PC-9 (cell line): ENCODE measurements around the gene PDE1C.

ENCODE experiments used
- EZH2 ChIP-seq: fragments of 200-600 bp; sonication (generic); IDR thresholded peaks from 2 replicates; pipeline ENCODE4 v1.8.0; 2017; ENCODE audit warnings: antibody characterized with exemption, low read depth
- TF ChIP-seq, protein P1 (sequence below): fragments of 200-600 bp; sonication (generic); conservative IDR thresholded peaks from 2 replicates; pipeline ENCODE4 v1.6.1; 2017; ENCODE audit warnings: mixed run types, antibody characterized with exemption, mild to moderate bottlenecking, moderate library complexity

DNA sequence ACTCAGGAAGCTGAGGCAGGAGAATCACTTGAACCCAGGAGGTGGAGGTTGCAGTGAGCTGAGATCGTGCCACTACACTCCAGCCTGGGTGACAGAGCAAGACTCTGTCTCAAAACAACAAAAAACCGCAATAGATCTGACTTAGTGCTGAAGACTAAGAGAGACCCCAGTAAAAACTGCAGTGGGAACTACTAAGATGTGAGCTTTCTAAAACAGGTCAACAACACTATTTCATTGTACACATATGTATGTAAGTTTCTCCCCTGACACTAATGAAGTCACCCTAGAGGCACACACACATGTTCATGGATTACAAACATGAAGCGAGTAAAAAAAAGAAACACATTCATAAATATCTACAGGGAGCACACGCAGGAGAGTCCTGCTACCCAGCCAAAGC, 68.3 kb downstream of the PDE1C start:
- TF ChIP-seq, protein P1, sequence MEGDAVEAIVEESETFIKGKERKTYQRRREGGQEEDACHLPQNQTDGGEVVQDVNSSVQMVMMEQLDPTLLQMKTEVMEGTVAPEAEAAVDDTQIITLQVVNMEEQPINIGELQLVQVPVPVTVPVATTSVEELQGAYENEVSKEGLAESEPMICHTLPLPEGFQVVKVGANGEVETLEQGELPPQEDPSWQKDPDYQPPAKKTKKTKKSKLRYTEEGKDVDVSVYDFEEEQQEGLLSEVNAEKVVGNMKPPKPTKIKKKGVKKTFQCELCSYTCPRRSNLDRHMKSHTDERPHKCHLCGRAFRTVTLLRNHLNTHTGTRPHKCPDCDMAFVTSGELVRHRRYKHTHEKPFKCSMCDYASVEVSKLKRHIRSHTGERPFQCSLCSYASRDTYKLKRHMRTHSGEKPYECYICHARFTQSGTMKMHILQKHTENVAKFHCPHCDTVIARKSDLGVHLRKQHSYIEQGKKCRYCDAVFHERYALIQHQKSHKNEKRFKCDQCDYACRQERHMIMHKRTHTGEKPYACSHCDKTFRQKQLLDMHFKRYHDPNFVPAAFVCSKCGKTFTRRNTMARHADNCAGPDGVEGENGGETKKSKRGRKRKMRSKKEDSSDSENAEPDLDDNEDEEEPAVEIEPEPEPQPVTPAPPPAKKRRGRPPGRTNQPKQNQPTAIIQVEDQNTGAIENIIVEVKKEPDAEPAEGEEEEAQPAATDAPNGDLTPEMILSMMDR: no peak
- no peak for TF ChIP-seq EZH2
